Activated CD8-positive, alpha-beta memory T cell treated with anti-CD3 and anti-CD28 coated beads for 4 hours (primary cell): ENCODE results near the gene SPTAN1.
"Not testable (repeated sequence)": the region's sequence is repeated elsewhere in the genome, so short reads cannot be mapped to it uniquely, and the experiment has no call there.

ENCODE experiments used
- DNase-seq, 2 donors: peaks; one replicate each; pipeline ENCODE4 v3.0.0-alpha.2; 2020; ENCODE audit warnings: low read depth in 2 of 2

The SPTAN1 gene

DNA sequence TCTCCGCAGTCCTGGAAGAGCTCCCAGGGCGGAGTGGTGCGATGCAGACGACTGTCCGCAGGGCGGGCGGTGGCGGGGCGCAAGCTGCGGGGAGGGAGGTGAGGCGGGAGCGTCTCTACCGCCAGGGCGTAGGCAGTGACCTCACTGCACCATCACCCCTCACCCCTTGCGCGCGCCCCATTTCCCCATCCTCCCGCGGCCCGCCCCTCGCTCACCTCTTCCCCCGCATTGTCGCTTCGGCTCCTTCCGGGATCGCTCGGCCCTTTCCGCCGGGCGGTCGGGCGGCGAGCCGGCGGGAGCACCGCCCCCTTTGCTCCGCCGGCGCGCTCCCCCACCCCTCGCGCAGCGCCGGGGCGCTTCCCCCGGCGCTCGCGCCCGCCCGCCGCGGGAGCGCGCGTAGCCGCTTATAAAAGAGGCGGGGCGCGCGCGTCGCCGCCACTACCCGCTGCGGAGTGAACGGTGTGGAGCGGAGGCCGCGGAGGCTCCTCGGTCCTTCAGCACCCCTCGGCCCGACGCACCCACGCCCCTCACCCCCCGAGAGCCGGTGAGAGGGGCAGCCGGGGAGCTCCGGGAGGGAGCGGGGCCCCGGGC lies at the start of gene SPTAN1:
TSS of gene SPTAN1 (plus strand) at position 435 of the 591 bp plus-strand sequence. CDS start 14,154 bp downstream, outside the sequence.
- DNase-seq = peak; percentile 83 to 85

DNA sequence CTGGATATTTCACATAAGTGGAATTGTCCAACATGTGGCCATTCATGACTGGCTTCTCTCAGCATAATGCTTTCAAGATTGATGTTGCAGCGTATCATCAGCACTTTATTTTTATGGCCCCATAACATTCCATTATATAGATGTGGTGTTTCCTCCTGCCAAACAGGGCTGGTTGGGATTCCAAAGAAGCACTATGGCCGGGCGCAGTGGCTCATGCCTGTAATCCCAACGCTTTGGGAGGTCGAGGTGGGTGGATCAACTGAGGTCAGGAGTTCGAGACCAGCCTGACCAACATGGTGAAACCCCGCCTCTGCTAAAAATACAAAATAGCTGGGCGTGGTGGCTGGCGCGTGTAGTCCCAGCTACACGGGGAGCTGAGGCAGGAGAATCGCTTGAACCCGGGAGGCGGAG lies 49.0 kb upstream of the SPTAN1 start:
- not testable (repeated sequence) for DNase-seq

DNA sequence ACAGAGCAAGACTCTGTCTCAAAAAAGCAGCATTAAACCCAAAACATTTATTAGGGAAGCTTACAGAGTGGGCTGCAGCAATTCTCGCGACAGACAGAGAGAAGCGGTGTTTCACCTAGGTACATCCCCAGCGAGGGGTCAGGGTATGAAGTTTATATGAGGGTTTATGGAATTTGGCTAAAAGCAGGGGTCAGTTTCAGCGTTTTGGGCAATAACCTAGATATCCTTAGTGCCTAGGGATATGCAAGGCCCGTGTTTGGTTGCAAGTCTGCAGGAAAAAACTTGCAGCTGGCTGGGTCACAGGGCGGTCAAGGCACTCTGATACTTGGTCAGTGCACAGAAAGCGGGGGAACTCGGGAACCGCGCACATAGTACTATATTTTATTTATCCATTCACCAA lies 48.5 kb upstream of the SPTAN1 start:
- no peak for DNase-seq

DNA sequence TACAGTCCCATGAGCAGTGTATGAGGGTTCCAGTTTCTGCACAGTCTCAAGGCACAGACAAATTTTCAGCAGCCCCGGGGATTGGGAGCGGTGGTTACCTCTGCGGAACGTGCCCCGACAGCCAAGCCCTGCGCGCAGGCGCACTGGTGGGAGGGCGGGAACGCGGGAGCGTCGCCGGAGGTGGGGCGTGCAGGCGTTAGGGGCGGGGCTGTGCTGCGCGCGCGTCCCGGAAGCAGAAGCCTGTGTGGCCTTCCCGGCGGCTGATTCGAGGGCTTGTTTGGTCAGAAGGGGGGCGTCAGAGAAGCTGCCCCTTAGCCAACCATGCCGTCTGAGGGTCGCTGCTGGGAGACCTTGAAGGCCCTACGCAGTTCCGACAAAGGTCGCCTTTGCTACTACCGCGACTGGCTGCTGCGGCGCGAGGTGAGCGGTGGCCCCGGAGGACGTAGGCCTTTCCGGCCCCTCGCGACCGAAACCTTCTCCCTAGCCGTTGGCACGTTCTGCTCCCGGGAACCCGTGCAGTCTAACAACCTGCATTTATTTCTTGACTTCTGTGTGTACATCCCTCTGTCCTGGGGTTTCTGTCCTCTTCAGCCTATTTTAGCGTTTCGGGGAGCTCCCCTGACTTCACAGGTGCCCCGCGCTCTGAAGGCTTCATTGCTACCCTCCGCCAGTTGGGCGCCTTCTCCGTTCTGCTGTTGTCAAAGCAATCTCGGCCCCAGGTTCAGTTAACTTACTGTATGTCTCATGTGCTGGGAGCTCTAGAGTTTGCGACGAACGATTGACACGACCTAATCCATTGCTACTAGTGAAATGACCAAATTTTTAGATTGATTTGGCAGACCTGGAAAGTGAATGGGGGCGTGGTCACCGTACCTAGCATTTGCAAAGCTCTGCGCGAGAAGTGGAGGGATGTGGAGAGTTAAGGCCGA lies 47.6 kb upstream of the SPTAN1 start, which contains the start of gene GLE1:
TSS of gene GLE1 (plus strand) at position 235 of the 929 bp plus-strand sequence. CDS start at position 322, 87 bp downstream.
- DNase-seq = peak; percentile 90 to 92

DNA sequence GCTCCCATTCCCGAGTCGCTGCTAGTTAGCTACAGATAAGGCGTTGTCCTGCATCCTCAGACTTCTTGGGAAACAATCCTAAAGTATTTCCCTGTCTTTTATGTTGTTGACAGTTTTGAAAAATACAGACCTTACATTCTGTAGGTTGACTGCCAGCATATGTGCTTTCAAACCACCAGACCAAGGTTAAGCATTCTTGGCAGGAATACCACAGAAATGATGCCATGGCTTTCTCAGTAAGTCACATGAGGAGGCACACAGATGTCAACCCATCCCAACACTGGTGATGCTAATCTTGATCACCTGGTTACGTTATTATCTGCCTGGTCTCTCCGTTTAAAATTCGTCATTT lies 47.0 kb upstream of the SPTAN1 start:
- DNase-seq = no peak

DNA sequence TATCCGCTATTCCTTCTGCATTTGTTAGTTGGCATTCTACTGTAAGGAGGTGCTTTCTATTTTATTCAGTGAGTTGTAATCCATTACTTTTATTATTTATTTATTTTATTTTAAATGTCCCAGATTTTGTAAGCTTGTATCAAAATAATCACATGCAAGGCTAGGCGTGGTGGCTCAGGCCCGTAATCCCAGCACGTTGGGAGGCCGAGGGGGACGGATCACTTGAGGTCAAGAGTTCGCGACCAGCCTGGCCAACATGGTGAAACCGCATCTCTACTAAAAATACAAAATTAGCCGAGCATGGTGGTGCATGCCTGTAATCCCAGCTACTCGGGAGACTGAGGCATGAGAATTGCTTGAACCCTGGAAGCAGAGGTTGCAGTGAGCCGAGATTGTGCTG lies 46.5 kb upstream of the SPTAN1 start:
- not testable (repeated sequence) for DNase-seq

DNA sequence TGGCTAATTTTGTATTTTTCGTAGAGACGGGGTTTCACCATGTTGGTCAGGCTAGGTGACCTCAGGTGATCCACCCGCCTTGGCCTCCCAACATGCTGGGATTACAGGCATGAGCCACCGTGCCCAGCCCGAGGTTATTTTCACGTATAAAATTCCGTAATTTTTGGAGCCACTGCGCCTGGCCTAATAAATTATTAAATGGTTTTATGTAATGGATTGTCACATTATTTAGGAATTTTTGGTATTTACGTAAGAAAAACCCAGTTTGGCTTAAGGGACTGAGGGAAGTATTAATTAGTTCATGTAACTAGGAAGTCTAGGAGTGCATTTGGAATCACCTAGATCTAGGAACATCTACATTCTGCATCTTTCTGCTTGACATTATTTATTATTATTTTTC lies 39.6 kb upstream of the SPTAN1 start:
- no peak for DNase-seq

DNA sequence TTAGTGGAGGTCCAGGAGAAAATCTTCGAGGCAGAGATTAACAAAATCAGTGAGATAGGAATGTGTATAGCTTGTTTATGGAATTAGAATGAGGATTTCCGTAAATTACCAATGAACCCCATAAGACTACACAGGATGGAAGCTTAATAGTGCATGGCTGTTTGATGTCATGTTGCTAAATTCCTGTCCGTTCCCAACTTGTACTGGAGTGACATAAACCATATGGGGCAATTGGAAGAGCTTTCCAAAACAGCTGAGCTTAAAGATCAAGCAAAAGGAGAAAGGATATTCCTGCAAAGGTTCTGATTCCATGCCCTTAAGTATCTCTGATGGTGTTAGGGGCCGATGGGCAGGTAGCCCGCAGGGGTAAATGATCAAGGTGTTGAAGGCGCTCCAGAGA lies 30.4 kb upstream of the SPTAN1 start:
- DNase-seq = no peak

DNA sequence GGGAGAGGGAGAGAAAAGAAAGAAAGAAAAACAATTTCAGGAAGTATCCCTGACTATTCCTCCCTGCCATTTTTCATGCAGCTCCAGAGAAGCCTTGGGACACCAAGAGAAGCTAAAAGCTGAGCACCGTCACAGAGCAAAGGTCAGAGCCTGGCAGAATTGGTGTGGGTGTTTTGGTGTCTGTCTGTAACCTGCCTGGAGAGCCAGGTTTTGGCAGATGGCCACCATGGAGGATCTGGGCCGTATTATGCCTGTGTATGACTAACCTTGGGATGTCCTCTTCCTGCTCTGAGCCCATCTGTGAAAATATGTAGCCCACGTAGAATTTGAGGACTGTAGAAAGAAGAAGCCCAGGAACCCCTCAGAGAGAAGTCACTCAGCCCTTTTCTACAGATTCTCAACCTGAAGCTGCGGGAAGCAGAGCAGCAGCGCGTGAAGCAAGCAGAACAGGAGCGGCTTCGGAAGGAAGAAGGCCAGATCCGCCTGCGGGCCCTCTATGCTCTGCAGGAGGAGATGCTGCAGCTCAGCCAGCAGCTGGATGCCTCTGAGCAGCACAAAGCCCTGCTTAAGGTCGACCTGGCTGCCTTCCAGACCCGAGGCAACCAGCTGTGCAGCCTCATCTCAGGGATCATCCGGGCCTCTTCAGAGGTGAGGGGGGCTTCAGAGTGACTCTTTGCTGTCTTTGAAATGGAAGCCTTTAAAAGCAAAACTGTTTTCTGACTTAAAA lies 29.0 kb upstream of the SPTAN1 start:
- DNase-seq = no peak

DNA sequence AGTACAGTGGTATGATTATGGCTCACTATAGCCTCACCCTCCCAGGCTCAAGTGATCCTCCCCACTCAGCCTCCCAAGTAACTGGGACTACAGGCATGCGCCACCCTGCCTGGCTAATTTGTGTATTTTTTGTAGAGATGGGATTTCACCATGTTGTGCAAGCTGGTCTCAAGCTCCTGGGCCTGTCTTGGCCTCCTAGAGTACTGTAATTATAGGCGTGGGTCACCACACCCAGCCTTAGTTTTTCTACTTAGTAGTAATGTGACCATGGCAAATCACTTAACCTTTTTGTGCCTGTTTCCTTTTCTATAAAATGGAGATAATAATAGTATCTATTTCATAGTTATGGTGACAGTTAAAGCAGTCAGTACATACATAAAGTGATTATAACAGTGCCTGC lies 25.7 kb upstream of the SPTAN1 start:
- DNase-seq = no peak

DNA sequence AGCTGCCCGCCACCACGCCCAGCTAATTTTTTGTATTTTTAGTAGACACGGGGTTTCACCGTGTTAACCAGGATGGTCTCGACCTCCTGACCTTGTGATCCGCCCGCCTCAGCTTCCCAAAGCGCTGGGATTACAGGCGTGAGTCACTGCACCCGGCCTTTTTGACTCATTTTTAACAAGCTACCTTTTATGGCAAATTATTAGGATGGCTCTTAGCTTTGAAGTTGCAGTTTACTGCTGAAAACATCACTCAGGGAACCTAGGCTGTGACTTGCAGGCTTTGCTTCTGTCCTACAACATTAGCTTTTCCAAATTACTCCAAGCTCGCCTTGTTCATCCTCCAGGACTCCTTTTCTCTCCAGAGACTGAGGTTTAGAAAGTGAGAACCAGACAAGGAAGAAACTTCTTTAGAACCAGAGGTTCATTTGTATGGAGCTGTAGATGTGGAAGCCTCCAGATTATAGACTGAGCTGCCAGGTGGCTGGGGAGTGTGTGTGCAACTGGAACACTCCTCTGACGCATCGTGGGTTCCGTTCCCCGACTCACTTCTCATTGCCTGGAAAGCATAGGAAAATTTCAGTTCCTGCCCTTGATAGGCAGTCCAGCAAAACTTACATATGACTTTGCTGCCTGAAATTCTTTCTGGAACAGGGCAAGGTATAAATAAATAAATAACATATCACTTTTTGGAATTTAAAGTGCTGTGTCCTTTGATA lies 23.8 kb upstream of the SPTAN1 start:
- DNase-seq = no peak

DNA sequence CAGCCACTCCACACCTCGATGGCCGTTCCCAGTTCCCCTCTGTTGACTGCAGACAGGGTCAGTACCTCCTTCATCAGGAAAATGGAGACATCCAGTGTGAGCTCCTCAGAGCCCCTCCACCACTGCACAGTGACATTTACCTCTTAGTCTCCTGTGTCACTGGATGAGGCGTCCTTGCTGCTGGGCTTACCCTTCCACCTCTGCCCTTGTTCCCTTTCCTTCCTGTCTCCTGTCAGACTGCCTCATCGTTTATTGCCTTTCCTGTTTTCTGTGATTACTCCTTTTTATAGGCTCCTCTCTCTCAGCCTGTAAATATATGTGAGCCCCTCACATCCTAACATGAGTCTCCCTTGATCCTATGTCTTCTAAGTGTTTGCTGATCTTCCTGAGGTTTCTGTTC lies 23.2 kb upstream of the SPTAN1 start:
- no peak for DNase-seq

DNA sequence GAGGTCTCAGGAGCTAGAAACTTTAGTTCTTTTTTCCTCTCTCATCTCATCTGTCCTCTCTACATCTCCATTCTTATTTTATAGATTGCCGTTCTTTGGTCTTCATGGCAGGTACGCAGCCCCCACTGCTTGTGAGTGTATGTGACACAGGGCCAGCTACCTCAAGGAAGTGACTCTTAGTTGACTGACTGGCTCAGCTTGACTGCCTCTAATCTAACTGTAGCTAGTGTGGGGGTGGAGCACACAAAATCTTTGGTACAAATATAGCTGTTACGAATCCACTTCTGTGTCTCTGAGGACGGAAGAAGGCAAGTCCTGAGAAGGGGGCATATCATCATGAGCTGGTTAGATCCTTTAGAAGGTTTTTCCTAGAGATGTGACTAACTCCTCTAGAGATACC lies 19.8 kb upstream of the SPTAN1 start:
- DNase-seq = no peak

DNA sequence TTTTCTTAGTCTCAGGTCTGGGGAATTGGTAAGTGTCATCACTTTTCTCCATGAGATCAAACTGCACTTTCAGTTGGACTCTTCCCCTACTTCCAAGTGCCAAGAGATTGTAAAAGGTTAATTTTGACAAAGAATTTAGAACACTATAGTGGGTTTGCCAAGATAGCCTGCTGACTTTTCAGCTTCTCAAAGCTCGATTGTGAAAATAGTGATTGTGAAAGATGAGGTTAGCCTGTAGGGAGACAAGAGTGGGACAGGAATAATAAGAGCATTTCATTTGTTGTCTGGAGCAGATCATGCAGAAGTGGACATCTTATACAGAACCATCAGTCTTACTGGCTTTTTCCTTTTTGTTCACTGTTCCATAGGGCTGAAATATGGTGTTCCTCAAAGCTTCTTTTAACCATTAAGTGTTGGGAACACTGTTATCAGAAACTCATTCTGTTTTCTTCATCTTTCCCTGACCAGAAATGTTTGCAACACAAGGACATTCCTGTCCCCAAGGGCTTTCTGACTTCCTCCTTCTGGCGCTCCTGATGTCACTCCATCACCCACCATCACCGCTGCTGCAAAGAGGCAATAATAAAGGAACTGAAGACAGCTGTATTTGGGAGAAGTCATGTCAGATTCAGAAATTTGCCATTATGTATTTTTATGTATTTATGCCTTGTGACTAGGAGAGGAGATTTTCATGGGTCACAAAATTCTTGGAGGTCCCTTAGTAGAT lies 11.6 kb upstream of the SPTAN1 start:
- DNase-seq = no peak

DNA sequence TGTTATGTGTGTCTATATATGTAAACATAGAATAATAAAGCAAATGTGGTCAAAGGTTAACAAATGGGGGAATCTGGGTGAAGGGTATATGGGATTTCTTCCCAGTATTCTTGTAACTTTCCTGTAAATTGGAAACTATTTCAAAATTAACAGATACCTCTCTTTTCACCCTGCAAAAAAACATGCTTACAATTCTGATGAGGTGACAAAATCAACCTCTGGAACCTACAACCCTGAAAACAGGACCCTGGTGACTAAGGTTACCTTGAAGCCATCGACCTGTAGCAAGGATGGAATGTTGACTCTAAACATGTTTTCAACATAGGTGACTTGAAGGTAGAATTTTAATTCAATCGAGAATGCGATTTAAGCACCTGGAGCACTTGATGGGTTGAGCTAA lies 5.9 kb upstream of the SPTAN1 start:
- DNase-seq = no peak

DNA sequence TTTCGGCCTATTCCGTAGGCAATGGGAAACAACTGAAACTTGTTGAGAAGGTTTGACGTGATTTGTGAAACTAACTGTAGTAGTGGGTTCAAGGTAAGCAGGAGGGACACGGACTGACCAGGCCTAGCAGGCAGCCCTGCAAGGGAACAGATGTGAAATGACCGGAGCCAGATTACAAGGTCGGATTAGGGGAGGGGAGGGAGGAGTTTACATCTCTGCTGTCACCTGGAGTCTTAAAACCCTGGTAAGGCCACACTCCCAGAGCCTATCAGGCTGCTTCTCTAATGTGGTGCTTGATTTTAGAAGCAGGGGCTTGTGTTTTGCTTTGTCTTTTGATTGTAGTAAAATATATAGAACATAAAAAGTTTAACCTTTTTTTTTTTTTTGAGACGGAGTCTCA lies 3.5 kb upstream of the SPTAN1 start:
- DNase-seq = no peak

DNA sequence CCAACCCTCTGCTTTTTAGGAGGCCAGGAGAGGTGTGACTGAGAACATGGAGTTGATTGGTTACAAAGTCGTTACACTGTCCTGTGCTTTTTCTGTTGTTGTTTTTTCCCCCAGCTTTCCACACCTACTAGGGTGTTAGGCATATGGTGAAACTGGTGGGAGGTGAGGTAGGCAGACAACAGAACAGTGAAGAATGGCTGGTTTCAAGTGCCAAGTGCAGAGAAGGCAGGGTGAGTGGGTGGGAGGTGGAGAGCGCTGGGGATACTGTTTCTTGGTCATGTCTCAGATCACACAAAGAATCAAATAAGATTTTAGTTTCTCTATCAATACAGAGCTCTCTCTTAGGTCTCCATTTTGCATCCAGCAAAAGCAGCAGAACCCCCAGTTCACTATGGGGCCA lies 2.2 kb upstream of the SPTAN1 start:
- DNase-seq = peak in 1 of 2 donors; percentile 6

DNA sequence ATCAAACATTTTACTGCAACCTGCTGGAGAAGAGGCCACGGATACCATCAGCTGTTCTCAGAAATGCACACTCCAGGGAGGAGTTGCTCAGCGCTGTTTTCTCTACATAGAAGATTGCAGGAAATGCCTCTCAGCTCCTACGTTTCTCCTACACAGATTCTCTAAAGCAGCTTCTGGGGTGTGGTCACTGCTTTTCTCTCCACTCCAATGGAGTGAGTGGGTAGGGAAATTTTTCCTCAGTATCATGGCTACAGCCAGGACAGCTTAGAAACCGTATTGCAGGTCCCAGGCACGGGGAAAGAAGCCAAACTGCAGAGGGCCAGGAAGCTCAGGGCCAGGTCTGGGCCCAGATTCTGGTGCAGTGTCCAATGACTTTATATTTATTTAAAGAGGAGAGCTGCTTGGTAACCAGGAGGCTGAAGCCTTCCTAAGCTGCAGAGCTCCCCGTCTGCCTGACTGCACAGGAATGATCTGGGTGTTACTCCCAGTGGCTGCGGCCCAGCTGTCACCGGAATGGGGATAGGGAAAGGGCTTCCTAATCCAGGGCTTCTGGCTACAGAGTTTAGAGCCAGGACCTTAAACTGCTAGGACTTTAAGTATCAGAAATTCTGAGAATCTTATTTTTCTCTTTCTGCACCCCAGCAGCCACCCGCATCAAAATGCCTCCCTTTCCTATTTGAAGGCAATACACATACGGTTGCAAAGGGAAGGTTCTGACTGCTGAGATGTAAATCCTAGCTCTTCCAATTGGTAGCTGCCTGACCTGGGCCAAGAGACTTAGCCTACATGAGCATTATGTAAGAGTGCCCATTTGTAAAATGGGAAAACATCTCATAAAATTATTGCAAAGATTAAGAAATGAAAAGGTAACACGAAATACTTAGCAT lies 1.4 kb upstream of the SPTAN1 start:
- no peak for DNase-seq

DNA sequence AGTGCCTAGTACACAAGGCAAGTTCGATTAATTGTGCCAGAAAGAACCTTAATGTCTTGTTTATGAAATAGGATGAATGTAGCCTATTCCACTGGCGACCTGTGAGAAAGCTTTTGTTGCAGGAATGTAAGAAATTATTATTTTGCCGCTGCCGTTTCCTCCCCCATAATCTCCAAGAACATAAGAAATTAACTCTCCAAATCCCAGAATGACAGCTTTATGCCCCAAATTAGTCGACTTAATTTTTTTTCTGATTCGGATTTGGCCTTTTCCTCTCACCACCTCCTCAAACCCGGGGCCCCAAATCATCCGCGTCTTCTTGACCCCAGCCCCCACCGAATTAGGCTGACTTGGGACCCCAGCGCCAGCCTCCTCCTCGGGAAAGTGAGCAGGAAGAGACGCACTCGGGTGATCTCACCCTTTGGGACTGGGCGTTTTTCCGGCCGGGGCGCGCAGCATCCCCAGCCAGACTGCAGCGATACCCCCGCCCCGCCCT lies 682 bp upstream of the SPTAN1 start:
- no peak for DNase-seq
